ENCODE data around the gene MAPK10. TPM values are rescaled to one million over a fixed set of nuclear protein-coding genes. Genes with fewer than 3 reads are reported as not detected.

The MAPK10 gene
- total RNA-seq, 1 experiment from 2014 or later: 5.2 TPM

- no peaks in the 10 kb centered on the region for H3K9me3 Mint-ChIP-seq
- ATAC-seq (no peak), DNase-seq (ENCODE audit: low spot score) (no peak)
- peaks cover 4% of the 10 kb centered on the region; the same call in 1 of the 2 replicates for H3K4me1 Mint-ChIP-seq
- H3K27me3 Mint-ChIP-seq (ENCODE audit: low read depth): no peaks in the 10 kb centered on the region
- no peak for TF ChIP-seq IRF2 (CRISPR knock-in tag; IDR thresholded peaks at IDR 0.05; ENCODE audit: borderline replicate concordance, low read depth)
- TF ChIP-seq, protein P1, sequence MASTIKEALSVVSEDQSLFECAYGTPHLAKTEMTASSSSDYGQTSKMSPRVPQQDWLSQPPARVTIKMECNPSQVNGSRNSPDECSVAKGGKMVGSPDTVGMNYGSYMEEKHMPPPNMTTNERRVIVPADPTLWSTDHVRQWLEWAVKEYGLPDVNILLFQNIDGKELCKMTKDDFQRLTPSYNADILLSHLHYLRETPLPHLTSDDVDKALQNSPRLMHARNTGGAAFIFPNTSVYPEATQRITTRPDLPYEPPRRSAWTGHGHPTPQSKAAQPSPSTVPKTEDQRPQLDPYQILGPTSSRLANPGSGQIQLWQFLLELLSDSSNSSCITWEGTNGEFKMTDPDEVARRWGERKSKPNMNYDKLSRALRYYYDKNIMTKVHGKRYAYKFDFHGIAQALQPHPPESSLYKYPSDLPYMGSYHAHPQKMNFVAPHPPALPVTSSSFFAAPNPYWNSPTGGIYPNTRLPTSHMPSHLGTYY (CRISPR knock-in tag; IDR thresholded peaks at IDR 0.05): no peak
- ChIA-PET POLR2A (no interaction called here), CTCF (interaction anchor here (1.3 kb wide), 1 partner anchor 12 kb away, joined by 4 read pairs; no protein-coding TSS in a partner anchor)
- H3K36me3 Mint-ChIP-seq: no peaks in the 10 kb centered on the region
- H3K27ac Mint-ChIP-seq: no peak overlapping the region
- no peak overlapping the region for H3K4me3 Mint-ChIP-seq
These were observed 305.4 kb downstream of the MAPK10 start for GRCh38 chr4:86054286-86055032.

GRCh38 chr4:86050496-86050895 is 309.4 kb downstream of the MAPK10 start:
- Mint-ChIP-seq H3K4me1 (peaks cover 10% of the 10 kb centered on the region), H3K27ac (no peak overlapping the region), H3K9me3 (no peaks in the 10 kb centered on the region), H3K36me3 (no peaks in the 10 kb centered on the region), H3K27me3 (ENCODE audit: low read depth) (no peaks in the 10 kb centered on the region), H3K4me3 (no peak overlapping the region)
- ChIA-PET POLR2A (no interaction called here), CTCF (no interaction called here)
- DNase-seq (ENCODE audit: low spot score) (no peak), ATAC-seq (no peak)
- TF ChIP-seq, protein P2, sequence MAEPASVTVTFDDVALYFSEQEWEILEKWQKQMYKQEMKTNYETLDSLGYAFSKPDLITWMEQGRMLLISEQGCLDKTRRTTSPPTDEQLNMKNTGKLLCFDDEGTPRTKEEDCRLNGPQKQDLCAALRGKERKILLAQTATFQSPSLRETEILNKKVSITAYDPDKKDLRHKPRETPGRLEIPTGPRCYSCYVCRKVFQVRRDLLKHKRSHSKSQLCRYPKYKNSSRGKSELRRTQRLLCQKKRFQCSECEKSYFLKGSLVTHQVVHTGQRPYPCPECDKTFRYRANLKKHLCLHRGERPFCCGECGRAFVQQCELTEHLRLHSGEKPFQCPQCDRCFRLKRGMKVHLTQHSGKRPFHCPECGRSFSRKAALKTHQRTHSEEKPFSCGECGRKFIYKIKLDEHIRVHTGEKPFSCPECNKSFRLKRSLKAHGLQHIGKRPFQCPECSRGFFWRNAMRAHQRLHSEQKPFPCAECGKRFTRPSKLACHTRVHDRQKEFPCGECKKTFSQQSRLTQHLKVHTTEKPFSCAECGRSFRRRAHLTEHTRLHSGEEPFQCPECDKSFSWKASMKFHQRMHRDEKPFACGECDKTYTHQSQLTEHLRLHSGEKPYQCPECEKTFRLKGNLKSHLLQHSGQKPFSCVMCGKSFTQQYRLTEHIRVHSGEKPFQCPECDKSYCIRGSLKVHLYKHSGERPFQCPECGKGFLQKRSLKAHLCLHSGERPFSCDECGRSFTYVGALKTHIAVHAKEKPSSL (CRISPR knock-in tag; conservative IDR thresholded peaks at IDR 0.05): no peak
- TF ChIP-seq OVOL2 (CRISPR knock-in tag; IDR thresholded peaks at IDR 0.05; ENCODE audit: borderline replicate concordance) (no peak), ATF1 (CRISPR knock-in tag; IDR thresholded peaks at IDR 0.05) (no peak), PREB (CRISPR knock-in tag; IDR thresholded peaks at IDR 0.05; ENCODE audit: borderline replicate concordance) (no peak), IRF2 (CRISPR knock-in tag; IDR thresholded peaks at IDR 0.05; ENCODE audit: borderline replicate concordance, low read depth) (no peak), E2F5 (CRISPR knock-in tag; IDR thresholded peaks at IDR 0.05) (no peak), NR1H2 (CRISPR knock-in tag; IDR thresholded peaks at IDR 0.05) (no peak), ZNF138 (CRISPR knock-in tag; conservative IDR thresholded peaks at IDR 0.05) (no peak), FOXK1 (CRISPR knock-in tag; IDR thresholded peaks at IDR 0.05) (no peak), ZNF317 (CRISPR knock-in tag; IDR thresholded peaks at IDR 0.05; ENCODE audit: borderline replicate concordance, low read depth) (no peak), ZNF416 (CRISPR knock-in tag; IDR thresholded peaks at IDR 0.05) (no peak), ZNF121 (CRISPR knock-in tag; IDR thresholded peaks at IDR 0.05) (no peak), EMX1 (CRISPR knock-in tag; IDR thresholded peaks at IDR 0.05) (no peak), ARID4B (CRISPR knock-in tag; IDR thresholded peaks at IDR 0.05; ENCODE audit: borderline replicate concordance) (no peak)
- TF ChIP-seq, protein P3, sequence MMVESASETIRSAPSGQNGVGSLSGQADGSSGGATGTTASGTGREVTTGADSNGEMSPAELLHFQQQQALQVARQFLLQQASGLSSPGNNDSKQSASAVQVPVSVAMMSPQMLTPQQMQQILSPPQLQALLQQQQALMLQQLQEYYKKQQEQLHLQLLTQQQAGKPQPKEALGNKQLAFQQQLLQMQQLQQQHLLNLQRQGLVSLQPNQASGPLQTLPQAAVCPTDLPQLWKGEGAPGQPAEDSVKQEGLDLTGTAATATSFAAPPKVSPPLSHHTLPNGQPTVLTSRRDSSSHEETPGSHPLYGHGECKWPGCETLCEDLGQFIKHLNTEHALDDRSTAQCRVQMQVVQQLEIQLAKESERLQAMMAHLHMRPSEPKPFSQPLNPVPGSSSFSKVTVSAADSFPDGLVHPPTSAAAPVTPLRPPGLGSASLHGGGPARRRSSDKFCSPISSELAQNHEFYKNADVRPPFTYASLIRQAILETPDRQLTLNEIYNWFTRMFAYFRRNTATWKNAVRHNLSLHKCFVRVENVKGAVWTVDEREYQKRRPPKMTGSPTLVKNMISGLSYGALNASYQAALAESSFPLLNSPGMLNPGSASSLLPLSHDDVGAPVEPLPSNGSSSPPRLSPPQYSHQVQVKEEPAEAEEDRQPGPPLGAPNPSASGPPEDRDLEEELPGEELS (CRISPR knock-in tag; IDR thresholded peaks at IDR 0.05): no peak
- TF ChIP-seq, protein P4, sequence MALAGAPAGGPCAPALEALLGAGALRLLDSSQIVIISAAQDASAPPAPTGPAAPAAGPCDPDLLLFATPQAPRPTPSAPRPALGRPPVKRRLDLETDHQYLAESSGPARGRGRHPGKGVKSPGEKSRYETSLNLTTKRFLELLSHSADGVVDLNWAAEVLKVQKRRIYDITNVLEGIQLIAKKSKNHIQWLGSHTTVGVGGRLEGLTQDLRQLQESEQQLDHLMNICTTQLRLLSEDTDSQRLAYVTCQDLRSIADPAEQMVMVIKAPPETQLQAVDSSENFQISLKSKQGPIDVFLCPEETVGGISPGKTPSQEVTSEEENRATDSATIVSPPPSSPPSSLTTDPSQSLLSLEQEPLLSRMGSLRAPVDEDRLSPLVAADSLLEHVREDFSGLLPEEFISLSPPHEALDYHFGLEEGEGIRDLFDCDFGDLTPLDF (CRISPR knock-in tag; IDR thresholded peaks at IDR 0.05): no peak
- TF ChIP-seq, protein P5, sequence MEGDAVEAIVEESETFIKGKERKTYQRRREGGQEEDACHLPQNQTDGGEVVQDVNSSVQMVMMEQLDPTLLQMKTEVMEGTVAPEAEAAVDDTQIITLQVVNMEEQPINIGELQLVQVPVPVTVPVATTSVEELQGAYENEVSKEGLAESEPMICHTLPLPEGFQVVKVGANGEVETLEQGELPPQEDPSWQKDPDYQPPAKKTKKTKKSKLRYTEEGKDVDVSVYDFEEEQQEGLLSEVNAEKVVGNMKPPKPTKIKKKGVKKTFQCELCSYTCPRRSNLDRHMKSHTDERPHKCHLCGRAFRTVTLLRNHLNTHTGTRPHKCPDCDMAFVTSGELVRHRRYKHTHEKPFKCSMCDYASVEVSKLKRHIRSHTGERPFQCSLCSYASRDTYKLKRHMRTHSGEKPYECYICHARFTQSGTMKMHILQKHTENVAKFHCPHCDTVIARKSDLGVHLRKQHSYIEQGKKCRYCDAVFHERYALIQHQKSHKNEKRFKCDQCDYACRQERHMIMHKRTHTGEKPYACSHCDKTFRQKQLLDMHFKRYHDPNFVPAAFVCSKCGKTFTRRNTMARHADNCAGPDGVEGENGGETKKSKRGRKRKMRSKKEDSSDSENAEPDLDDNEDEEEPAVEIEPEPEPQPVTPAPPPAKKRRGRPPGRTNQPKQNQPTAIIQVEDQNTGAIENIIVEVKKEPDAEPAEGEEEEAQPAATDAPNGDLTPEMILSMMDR (IDR thresholded peaks at IDR 0.05): no peak

All from WTC11 (cell line).